HG02571 (cell line): ENCODE results near the gene DOCK3.
"Not testable (repeated sequence)": the region's sequence is repeated elsewhere in the genome, so short reads cannot be mapped to it uniquely, and the experiment has no call there.

Experiments used
- ATAC-seq: cut with Tn5 transposase; IDR thresholded peaks from one replicate; pipeline ENCODE4 v1.9.1; 2021; ENCODE audit warnings: mild to moderate bottlenecking, moderate library complexity; ENCODE audit not compliant: unreplicated experiment

Gene DOCK3

DNA sequence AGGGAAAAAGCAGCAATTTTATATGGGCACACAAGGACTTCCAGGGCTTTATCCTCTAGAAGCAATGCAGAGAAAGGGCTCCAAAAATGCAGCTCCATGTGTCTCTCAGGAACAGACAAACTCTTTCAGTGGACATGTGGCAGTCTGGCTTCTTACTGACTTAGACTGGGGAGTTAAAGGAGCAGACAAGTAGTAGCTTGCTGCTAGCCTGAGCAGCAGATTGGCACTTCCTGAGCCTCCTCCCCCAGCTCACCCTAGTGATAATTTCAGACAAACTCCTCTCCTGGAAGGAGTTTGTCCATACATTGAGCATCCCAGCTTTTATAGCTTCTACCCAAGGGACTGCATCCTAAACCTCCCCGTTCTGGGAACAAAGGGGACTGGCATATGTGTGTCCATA, 608.7 kb downstream of the DOCK3 start:
- no peak for ATAC-seq

DNA sequence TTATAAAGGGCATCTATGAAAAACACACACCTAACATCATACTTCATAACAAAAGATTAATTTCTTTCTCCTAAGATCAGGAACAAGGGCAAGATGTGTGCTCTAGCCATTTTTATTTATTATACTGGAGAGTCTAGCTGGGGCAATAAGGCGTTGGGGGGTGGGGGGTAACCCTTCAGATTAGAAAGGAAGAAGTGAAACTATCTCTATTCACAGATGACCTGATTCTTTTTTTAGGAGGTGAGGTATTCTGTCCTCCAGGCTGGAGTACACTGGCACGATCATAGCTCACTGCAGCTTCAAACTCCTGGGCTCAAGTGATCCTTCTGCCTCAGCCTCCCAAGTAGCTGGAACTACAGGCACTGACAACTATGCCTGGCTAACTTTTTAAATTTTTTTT, 620.9 kb downstream of the DOCK3 start:
- no peak for ATAC-seq

DNA sequence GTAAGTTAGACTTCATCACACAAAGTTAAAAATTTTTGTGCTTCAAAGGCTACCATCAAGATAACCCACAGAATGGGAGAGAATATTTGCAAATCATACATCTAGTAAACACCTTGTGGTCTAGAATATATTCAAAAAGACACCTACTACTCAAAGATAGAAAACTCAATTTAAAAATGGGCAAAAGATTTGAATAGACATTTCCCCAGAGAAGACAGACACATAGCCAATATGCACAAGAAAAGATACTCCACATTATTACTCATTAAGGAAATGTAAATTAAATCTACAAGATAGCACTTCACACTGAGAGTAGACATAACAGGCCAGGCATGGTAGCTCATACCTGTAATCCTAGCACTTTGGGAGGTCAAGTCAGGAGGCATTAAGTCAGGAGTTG, 622.6 kb downstream of the DOCK3 start:
- no peak for ATAC-seq

DNA sequence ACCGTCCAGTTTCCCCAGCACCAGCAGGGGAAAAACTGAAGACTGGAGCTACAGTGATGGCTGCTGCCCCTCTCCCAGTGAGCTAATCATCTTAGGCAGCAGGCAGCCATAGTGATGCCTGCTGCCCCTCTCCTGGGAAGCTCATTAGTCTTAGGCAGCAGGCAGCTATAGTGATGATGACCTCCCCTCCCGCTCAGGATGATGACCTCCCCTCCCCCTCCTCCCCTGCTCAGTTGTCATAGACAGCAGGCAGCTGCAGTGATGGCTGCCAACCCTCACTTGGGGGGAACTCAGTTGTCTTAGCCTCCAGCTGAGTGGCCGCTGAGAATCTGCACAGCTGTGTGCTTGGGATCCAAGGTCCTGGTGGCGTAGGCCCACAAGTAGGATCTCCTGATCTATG, 629.5 kb downstream of the DOCK3 start:
- no peak for ATAC-seq

DNA sequence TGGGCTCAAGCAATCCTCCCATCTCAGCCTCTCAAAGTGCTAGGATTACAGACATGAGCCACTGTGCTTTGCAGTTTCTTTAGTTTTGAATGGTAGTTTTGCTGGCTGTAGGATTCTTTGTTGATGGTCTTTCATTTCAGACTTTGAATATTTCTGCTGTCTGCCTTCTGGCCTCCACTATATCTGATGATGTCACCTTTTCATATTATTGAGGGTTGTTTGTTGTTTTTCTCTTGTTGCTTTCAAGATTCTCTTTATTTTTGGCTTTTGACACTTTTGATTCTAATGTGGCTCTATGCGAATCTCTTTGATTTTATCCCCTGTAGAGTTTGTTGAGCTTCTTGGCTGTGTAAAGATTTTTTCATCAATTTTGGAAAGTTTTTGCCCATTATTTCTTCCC, 631.4 kb downstream of the DOCK3 start:
- no peak for ATAC-seq

DNA sequence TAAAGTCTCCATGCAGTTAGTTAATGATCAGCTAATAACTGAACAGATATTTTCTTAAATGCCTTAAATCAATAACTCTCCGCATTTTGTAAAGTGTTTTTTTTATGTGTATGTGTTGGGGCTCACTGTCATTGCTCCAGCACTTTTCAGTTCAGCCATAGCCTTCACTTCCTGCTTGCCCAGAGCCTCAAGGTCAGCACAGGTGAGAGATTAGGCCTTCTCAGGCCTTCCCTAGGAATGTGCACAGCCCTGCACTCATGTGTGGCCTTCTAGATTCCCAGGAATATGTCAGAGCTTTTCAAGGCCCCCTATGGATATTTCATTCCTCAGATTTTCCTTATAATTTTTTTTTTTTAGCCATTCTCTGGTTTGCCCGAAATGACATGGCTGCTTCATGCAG, 632.7 kb downstream of the DOCK3 start:
- ATAC-seq, result no peak

DNA sequence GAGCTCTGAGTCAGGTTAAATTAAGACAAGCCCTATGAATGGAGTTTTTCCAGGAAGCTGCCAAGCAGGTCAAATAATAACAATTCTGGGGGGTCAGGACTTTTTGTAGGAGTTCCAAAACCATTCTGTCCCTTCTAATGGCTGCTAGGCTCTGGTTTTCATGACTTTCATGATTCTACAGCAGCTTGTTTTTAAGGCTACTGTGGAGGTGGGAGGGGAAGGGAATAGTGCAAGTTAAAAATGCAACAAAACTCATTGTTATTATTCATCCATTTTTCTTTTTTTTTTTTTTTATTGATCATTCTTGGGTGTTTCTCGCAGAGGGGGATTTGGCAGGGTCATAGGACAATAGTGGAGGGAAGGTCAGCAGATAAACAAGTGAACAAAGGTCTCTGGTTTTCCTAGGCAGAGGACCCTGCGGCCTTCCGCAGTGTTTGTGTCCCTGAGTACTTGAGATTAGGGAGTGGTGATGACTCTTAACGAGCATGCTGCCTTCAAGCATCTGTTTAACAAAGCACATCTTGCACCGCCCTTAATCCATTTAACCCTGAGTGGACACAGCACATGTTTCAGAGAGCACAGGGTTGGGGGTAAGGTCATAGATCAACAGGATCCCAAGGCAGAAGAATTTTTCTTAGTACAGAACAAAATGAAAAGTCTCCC, 633.3 kb downstream of the DOCK3 start:
- not testable (repeated sequence) for ATAC-seq

DNA sequence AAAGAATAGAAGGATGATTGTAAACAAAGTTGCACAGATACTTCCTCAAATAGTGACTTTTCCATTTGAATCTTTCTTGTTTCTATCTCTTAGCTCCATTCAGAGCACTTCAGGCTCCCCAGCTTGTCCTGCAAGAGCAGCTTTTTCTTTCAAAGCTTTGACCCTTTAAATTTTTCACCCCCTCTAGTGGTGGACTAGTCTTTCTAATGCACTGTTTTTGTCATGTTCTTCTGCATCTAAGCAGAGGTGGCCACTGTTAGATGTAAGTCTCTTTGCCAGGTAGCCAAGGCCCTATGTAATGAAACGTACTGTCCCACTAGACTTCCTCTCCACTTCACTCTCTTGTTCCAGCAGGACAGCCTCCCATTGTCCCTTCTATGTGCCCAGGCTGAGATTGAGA, 636.3 kb downstream of the DOCK3 start:
- no peak for ATAC-seq

DNA sequence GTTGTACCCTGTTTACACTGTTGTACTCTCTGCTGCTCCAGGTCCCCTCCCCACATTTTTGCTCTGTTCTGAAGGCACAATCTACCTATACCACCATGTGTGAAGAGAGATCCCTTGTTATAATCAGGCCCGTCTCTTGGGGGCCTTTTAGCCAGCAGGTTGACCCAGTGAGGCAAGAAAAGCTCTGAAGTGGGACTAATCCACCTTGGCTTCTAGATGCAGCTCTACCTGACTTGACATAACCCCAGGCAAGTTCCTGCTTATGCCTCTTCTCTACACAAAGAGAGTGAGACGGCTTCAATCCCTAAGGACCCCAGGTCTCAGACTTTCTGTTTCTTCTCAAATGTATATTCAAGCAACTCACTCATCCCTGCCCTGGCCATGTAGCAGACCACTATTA, 653.5 kb downstream of the DOCK3 start:
- ATAC-seq, result no peak

DNA sequence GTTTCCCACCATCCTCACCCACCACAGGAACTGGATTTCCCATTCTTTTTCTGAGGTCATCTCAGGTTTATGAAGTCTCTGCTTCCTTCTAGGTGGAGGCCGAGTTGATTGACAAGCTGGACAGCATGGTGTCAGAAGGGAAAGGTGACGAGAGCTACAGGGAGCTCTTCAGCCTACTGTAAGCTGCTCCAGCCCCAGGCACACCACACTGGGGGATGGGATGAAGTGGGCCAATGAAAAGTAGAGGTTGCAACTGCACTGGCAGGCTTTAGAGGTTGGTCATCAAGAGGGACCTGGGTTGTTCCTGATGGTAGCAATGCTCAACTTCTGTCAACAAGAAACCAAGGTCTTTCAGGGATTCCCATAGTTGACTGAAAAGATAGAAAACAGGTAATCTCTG, 655.3 kb downstream of the DOCK3 start:
- ATAC-seq, result no peak

DNA sequence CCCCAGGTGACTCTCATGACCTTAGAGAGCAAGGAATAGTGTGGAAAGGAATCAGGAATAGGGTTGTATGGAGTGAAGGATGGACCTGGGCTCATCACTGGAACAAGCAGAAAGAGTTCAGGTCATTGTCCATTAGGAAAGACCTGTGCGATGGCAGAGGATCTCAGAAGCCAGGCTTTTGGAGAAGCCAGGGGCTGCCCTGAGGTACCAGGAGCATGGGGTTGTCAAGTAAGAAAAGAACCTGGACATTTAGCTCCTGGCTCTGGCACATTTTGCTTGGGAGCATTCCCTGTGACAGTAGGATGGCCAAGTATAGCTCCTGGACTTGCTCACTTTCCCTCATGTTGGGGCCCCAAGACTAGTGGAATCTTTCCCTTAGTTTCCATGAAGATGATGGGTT, 657.4 kb downstream of the DOCK3 start:
- no peak for ATAC-seq

DNA sequence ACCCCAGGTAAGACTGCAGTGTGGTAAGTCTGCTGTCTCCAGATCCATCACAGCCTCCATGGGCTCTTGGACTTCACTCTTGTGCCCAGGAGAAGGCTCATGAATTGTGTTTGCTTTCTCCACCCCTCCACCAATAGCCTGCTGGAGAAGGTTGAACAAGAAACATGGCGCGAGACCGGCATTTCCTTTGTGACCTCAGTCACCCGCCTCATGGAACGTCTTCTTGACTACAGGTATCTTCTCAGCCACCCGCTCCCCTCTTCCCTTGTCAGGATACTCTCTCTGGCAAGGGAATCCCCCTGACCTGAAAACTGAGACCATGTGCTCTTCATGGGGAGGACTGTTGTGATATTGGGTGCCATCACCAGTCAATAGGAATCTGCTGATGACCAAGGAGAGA, 658.3 kb downstream of the DOCK3 start:
- ATAC-seq, result no peak

DNA sequence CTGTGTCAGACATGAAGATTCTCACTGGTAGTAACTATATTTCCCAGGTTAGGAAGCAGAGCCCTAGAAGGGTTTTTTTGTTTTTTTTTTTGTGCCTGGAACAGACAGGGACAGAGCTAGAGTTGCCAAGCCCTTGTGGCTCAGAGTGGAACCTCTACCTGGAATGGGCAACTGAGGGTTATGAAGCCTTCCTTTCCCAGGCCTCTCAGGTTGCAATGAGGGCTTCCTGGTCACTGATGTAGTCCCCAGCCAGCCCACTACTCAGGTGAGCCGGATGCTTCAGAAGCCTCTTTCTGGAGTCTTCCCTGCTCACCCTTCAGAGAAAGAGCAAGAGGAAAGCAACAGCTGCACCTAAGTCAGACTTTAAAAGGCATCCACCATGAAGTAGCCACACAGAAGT, 661.5 kb downstream of the DOCK3 start:
- ATAC-seq, result no peak

DNA sequence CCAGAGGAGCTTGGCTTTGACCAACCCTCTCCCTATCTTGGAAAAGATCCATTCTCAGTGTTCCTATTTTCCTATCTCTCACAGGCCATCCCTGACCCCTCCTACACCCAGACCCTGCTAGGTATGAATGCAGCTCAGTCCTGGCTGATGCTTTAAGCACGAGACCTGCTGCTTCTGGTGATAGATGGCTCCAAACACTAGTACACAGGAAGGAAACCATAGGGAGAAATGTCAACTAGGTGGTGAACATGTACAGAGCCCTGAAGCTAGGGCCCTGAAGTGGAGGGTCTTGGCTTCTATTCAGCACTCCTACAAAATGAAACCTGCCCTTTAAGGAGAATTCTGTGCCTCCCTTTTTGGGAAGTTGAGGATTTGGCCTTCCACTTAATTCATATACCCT, 662.9 kb downstream of the DOCK3 start:
- no peak for ATAC-seq

DNA sequence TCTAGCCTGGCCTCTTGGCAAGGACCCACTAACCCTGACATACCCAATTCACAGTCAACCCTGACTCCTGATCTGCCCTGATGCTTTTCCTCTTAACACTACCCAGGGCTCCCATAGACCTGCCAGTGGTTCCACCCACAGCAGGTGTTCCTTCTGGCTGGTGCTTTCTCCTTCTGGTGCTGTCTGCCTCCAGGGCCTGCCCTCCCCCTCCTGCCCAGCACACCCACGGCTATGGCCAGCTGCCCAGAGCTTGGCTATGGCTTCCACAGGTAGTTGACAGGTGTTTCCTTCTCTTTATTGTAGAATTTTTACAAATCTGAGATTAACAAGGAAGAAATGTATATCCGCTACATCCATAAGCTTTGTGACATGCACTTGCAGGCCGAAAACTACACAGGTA, 663.9 kb downstream of the DOCK3 start:
- ATAC-seq, result no peak

DNA sequence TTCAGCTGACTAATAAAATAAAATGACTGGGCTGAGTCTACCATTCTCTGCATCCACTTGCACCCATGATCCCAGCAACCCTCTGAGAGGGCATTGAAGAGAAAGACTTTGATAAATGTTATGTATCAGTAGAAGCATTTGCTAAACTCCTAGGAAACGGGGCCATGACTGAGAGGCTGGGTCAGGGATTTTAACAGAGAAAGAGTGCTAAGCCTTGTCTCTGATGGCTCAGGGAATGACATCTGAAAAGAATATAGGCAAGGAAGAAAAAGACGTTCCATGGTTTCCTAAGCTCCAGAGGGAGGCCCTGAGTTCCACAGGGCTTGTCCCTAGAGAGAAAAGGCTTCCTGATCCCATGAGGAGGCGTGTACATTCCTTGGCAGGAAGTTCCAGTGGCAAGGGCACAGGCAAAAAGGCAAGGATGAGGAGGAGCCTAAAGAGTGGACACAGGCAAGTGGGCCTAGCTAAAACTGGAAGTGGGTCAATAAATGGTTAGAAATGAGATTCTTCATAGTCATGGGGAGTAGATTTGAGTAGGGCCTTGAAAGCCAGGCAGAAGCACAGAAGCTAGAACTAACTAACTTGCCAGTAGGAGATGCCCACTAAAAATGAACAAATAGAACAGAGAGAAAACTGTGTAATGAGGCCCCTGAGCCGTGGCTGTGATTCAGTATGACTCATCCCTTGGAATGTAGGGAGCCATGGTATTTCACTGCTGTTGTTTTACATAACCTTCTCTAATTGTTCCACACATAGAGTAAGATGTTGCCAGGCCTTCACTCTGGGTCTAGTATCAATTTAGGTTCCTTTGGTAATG, 665.5 kb downstream of the DOCK3 start:
- no peak for ATAC-seq

DNA sequence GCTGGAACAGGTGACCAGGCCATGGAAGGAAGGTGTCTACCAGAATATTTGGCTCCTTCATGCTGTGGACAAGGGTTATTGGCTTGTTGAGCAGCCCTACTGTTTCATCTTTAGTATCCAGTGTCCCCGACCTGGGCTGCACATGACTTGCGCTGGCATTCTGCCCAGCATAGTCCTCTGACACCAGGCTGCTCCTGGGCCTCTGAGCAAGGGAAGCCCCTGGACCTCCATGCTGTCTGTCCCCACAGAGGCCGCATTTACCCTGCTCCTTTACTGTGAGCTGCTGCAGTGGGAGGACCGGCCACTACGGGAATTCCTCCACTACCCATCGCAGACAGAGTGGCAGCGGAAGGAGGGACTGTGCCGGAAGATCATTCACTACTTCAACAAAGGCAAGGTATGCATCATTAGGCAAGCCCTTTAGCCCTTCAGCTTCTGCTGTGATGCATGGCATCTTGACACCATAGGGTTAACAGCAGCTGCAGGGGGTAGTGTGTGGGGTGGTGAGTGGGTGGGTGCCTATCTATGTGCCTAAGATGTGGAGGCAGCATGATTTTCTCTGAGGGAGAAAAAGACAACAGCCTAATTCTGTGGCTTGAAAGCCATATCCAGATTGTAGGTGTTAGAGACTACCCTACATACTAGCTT, 666.4 kb downstream of the DOCK3 start:
- no peak for ATAC-seq

DNA sequence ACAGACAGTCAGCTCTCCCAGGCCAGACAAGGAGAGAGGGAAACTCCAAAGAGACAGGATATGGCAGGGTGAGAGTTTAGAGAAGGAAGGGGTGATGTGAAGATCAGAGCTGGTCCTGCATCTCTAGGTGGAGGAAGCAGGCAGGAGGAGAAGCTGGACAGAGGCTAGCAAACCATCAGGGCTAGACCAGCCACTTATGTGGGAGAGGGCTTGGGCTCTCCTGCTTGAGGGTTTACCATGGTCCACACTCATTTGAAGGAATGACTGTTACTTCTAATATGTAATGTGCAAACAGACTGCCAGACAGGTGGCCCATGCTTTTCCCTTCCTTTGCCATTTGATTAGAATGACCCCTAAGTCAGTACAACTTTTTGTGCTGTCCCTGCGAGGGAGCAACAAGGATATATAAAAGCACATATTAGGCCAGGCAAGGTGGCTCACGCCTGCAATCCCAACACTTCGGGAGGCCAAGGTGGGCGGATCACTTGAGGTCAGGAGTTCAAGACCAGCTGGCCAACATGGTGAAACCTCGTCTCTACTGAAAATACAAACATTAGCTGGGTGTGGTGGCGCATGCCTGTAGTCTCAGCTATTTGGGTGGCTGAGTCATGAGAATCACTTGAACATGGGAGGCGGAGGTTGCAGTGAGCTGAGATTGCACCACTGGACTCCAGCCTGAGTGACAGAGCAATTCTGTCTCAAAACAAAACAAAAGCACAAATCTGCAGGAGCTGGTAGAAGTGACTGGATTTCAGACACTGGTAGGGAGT, 669.4 kb downstream of the DOCK3 start:
- no peak for ATAC-seq

DNA sequence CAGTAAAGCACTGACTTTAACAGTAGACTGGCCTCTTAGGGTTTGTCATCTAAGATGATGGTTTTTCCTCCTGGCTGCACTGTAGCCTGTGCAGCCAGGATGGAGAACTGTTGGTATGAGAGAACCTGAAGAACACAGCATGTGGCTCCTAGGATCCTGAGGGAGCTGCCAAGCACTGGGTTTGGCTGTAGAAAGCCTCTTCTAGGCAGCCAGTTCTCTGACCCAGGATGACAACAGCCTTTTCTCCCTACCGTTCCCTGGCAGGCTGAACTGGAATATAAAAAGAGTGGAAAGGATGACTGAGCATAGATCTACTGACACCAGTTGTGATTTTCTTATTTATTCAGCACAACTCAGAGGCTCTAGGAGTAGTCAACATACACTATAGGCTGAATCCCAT, 676.0 kb downstream of the DOCK3 start:
- no peak for ATAC-seq

DNA sequence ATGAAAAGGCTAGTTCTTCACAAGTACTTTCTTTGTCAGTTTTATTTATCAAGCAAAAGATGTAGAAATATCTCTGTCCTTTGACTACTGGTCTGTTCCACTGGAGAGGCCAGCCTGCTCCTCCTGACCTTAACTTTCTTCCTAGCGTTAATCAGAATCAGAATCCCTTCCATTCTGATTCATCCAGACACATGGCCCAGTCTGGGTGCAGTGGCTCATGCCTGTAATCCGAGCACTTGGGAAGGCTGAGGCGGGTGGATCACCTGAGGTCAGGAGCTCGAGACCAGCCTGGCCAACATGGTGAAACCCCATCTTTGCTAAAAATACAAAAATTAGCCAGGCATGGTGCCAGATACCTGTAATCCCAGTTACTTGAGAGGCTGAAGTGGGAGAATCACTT, 678.4 kb downstream of the DOCK3 start:
- ATAC-seq, result no peak

DNA sequence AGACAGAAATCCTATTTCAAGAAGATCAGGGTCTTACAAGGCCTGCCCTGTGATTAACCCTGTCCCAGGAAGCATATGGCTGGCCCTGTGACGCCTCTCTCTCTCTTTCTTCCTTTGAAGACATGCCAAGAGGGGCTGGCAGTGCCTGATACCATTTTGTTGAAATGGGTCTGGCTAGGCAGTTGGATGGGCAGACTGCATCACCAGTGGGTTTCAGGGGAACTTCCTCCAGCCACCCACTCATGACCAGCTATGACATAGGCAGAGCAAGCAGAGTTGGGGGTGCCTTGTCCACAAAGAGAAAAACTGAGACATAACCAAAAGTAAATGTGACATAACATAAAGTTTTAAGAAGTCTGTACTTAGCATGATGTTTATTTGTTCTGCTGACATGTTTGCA, 679.0 kb downstream of the DOCK3 start:
- no peak for ATAC-seq
